GM19395 (cell line): ENCODE data around the gene PTCRA.

ENCODE experiments used
- ATAC-seq: cut with Tn5 transposase; IDR thresholded peaks from one replicate; pipeline ENCODE4 v1.9.1; 2021; ENCODE audit warnings: mild to moderate bottlenecking, moderate library complexity; ENCODE audit not compliant: unreplicated experiment

PTCRA gene

DNA sequence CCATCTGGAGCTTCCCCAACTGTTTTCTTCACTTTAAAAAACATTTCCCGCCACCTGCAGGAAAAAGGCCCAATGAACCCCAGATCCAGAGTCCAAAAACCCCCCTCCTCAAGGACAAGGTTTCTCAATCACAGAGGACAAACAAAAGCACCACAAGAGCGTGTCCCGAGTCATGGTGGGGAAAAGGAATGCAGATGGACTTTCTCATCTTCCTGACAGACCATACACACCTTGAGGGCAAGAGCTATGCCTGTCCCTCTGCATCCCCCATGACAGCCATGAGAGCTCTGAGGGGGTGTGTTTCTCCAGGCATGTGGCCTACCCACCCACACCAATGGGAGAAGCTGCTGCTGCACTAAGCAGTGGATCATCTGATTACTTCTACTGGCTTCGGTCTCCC lies 54.1 kb downstream of the PTCRA start:
- no peak for ATAC-seq

DNA sequence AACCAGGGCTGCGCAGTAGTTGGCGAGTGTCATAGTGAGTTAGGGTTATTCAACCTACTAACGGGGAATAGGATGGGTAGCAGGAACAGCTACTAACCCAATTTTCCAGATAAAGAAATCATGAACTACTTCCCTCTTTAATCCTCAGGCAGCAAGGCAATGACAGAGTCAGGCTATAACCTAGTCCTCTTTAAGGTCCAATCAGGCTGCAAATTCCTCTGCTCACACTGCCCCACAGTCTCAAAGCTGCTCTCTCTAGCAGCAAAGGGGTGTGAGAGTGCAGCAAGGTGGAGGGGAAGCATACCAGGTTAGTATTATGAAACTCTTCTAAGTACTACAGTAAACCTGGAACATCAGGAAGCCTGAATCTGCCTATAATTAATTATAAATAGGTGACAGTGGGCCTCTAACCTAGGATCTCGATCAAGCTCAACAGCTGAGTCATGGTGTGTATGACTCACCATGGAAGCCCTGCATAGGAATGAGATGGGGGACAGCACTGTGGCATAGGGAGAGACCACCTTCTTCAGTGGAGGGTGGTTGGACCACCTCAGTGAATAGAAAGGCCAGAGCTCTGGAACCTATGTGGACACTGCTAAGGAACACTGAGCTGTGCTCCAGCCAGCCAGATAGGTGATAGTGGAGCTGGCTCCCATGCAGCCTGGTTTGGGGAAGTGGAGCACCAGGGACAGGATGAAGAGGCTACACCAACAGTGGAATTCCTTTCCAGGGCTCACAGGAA lies 55.2 kb downstream of the PTCRA start:
- ATAC-seq: no peak

DNA sequence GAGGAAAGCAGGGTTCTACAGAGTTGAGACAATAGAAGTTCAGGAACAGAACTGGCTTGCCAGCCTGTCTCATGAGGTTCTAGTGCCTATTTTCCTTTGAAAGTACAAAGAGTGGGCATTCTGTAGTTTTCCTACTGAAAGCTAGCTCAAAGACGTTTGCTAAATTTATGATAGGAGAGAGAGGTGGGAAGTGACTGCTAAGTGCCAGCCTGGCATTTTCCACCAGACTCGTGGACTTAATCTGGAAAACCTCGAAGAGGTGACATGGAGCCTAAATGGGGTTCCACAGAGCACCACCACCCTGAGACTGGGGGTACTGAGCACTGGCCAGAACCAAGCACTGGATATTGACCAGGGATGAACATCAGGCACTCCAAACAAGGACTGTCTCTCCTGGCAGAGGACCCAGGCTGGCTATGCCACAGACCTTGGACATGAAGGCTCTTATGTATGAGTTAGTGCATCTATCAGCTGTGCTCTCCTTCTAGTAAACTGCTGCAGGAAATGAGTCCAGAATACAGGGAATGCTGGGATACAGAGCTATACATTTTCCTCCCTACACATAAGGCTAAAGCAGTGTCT lies 56.0 kb downstream of the PTCRA start:
- ATAC-seq: no peak

DNA sequence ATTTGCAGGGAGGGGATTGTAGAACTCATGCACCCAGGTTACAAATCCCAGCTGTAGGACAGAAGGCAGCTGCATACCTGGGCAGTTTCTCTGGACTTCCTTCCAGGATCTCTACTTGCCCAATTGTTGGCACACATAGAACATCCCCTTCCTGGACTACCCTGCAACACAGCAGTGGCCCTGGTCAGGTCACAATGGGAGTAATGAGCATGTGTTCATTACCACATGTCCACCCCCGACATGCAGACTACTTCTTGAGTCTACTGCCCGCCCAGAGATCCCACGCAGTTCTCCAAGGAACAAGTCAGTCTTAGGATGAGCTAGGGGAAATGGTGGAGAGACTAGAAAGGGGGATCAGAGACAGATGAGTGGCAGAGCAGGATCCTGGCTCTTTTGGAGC lies 58.1 kb downstream of the PTCRA start:
- no peak for ATAC-seq

DNA sequence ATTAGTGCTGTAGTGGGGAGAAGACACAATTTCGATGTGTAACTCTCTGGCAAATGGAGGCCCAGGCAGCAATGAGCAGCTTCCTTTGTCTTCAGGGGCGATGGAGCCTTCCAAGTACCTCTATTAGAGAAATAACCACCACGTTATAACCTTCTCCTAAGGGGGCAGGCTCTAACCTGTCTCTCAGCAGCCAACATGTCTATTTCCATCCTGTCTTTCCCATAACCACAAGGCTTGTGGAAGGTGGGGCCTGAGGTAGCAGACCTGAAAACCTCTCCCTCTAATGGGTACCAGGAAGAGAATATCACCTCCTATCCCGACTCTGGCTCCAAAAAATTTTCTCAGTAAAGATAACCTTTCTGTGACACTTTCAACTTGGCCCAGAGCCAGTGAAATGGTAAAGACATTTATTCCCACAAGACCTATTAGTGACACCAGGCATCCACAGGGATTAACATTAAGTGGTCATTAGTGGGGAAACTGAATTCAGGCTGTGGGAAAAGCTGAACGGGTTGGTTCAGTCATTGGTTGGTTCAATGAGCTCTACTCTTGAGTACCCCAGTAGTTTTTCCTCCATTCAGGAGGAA lies 59.2 kb downstream of the PTCRA start:
- ATAC-seq: no peak
